Esophagus muscularis mucosa (tissue), 3 donors: Measurements from ENCODE around the gene LCN2.

ENCODE experiments used
- POLR2AphosphoS5 ChIP-seq, 2 donors: sonication (generic); formaldehyde crosslinking; IDR thresholded peaks; one replicate each; pipeline ENCODE4 v1.6.1; 2017; ENCODE audit warnings: antibody characterized with exemption in 2 of 2
- TF ChIP-seq, protein P1 (sequence below), 3 experiments: fragments of 200-600 bp in 2 of 3; fragments of 450-650 bp in 1 of 3; sonication (generic) in 2 of 3; IDR thresholded peaks; one replicate each; pipeline ENCODE4 v1.5.1; 2017 to 2019; ENCODE audit warnings: antibody characterized with exemption in 3 of 3, mild to moderate bottlenecking in 2 of 3, moderate library complexity in 1 of 3

DNA sequence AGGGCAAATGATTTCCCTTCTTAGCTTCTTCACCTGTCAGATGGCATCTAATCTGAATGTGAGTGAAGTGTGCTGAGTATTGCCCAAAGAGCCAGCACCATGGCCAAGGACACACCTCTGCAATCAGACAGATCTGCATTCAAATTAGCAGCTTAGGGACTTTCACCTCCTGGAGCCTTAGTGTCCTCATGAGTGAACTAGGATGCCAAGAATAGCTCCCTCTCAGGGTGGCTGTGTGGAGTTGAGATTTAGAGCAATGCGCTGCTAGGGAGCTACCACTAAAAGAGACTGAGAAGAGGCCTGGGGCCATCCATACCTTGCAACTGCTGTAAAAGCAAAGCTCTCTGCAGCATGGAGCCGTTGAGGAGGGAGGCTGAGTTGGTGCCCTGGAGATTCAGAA is 40.8 kb downstream of the LCN2 start:
- no peak for TF ChIP-seq POLR2AphosphoS5 (IDR thresholded peaks at IDR 0.05)
- TF ChIP-seq, protein P1, sequence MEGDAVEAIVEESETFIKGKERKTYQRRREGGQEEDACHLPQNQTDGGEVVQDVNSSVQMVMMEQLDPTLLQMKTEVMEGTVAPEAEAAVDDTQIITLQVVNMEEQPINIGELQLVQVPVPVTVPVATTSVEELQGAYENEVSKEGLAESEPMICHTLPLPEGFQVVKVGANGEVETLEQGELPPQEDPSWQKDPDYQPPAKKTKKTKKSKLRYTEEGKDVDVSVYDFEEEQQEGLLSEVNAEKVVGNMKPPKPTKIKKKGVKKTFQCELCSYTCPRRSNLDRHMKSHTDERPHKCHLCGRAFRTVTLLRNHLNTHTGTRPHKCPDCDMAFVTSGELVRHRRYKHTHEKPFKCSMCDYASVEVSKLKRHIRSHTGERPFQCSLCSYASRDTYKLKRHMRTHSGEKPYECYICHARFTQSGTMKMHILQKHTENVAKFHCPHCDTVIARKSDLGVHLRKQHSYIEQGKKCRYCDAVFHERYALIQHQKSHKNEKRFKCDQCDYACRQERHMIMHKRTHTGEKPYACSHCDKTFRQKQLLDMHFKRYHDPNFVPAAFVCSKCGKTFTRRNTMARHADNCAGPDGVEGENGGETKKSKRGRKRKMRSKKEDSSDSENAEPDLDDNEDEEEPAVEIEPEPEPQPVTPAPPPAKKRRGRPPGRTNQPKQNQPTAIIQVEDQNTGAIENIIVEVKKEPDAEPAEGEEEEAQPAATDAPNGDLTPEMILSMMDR (IDR thresholded peaks at IDR 0.05), result no peak
